Endodermal cell (in vitro differentiated cells): Measurements from ENCODE around the gene SAXO1. TPM values are rescaled to one million over a fixed set of nuclear protein-coding genes. Genes with fewer than 3 reads are reported as not detected.

Experiments
- DNase-seq: peaks from one replicate; pipeline ENCODE4 v3.0.0-alpha.2; 2017
- H3K27ac ChIP-seq: 2 replicates; pipeline ENCODE4 v1.5.1; 2013; ENCODE audit warnings: mild to moderate bottlenecking, low read depth, low read length, moderate library complexity
- H3K27me3 ChIP-seq: 2 replicates; pipeline ENCODE4 v1.6.1; 2013; ENCODE audit warnings: mild to moderate bottlenecking, low read length, moderate library complexity; ENCODE audit not compliant: insufficient read depth, control insufficient read depth, poor library complexity, severe bottlenecking
- H3K36me3 ChIP-seq: 2 replicates; pipeline ENCODE4 v1.7.0; 2013; ENCODE audit warnings: mild to moderate bottlenecking, low read length, moderate library complexity; ENCODE audit not compliant: control insufficient read depth, insufficient read depth
- H3K4me1 ChIP-seq: one replicate; pipeline ENCODE4 v1.7.0; 2013; ENCODE audit warnings: low read length; ENCODE audit not compliant: control insufficient read depth, insufficient read depth
- H3K4me3 ChIP-seq: 2 replicates; pipeline ENCODE4 v1.5.1; 2013; ENCODE audit warnings: mild to moderate bottlenecking, low read length, moderate library complexity
- H3K9ac ChIP-seq: 2 replicates; pipeline ENCODE4 v1.6.1; 2013; ENCODE audit warnings: mild to moderate bottlenecking, low read length, moderate library complexity; ENCODE audit not compliant: poor library complexity, severe bottlenecking; ENCODE audit errors: extremely low read depth
- H3K9me3 ChIP-seq: 2 replicates; pipeline ENCODE4 v1.6.1; 2013; ENCODE audit warnings: mild to moderate bottlenecking, low read length, moderate library complexity; ENCODE audit not compliant: control insufficient read depth
- H3K27ac Mint-ChIP-seq: 2 replicates; pipeline ENCODE4 v1.8.0; 2020; ENCODE audit warnings: mixed read lengths
- H3K27me3 Mint-ChIP-seq: 2 replicates; pipeline ENCODE4 v1.8.0; 2021; ENCODE audit warnings: mild to moderate bottlenecking, mixed read lengths; ENCODE audit not compliant: insufficient read depth
- H3K36me3 Mint-ChIP-seq: 2 replicates; pipeline ENCODE4 v1.8.0; 2020; ENCODE audit warnings: low read depth, mixed read lengths
- H3K4me1 Mint-ChIP-seq: 2 replicates; pipeline ENCODE4 v1.8.0; 2020; ENCODE audit warnings: mixed read lengths
- H3K4me3 Mint-ChIP-seq: 2 replicates; pipeline ENCODE4 v1.8.0; 2020; ENCODE audit warnings: mild to moderate bottlenecking, moderate library complexity, mixed read lengths
- H3K9me3 Mint-ChIP-seq: 2 replicates; pipeline ENCODE4 v1.8.0; 2020; ENCODE audit warnings: mild to moderate bottlenecking, mixed read lengths
- CTCF ChIP-seq: fragments of 200-600 bp; sonication (generic); conservative IDR thresholded peaks from 2 replicates; pipeline ENCODE4 v1.5.0; 2021; ENCODE audit warnings: antibody characterized with exemption, mild to moderate bottlenecking
- WGBS, 2 experiments: methylation state at CpG; one replicate each; pipeline versions ENCODE4 v1.1.5 to v1.1.7; 2013; ENCODE audit warnings: missing lambda C conversion rate in 2 of 2, mixed read lengths in 1 of 2; ENCODE audit not compliant: insufficient coverage in 1 of 2, insufficient read length in 1 of 2; 5-methylcytosine and 5-hydroxymethylcytosine counted together
- total RNA-seq, 2 donors: library from RNA; stranded (reverse); fragmentation: NEBNext Ultra II Directional in 1 of 2; extraction: Animal tissue kit (Norgen Biotek cat#: 25700) in 1 of 2; gene quantifications; 2 replicates in 1 of 2; 3 replicates in 1 of 2; pipeline ENCODE4 v1.2.1, GENCODE V29; 2021

The SAXO1 gene
- total RNA-seq, 2 donors from 2014 or later: 0.04 to 1.2 TPM

GRCh38 chr9:18978188-18978587, 54.8 kb downstream of the SAXO1 start:
- Mint-ChIP-seq H3K4me1 (peaks cover 15% of the 10 kb centered on the region), H3K4me3 (no peak overlapping the region), H3K27me3 (no peaks in the 10 kb centered on the region), H3K9me3 (peaks cover 2% of the 10 kb centered on the region), H3K36me3 (no peaks in the 10 kb centered on the region), H3K27ac (no peak overlapping the region)
- DNase-seq: no peak
- Histone ChIP-seq H3K9ac (no peak overlapping the region), H3K27me3 (no peaks in the 10 kb centered on the region), H3K9me3 (no peaks in the 10 kb centered on the region), H3K4me1 (no peaks in the 10 kb centered on the region), H3K27ac (no peak overlapping the region), H3K4me3 (no peak overlapping the region), H3K36me3 (no peaks in the 10 kb centered on the region)
- TF ChIP-seq CTCF: no peak
- WGBS, 2 experiments: 95 to 100% methylated on average over 2 of the region's 2 CpGs

GRCh38 chr9:18976709-18977531, 56.1 kb downstream of the SAXO1 start:
- Mint-ChIP-seq H3K27me3 (no peaks in the 10 kb centered on the region), H3K4me1 (peaks cover 15% of the 10 kb centered on the region), H3K27ac (no peak overlapping the region), H3K36me3 (no peaks in the 10 kb centered on the region), H3K4me3 (no peak overlapping the region), H3K9me3 (no peaks in the 10 kb centered on the region)
- Histone ChIP-seq H3K27me3 (no peaks in the 10 kb centered on the region), H3K4me1 (no peaks in the 10 kb centered on the region), H3K4me3 (no peak overlapping the region), H3K9ac (no peak overlapping the region), H3K36me3 (no peaks in the 10 kb centered on the region), H3K27ac (no peak overlapping the region), H3K9me3 (no peaks in the 10 kb centered on the region)
- no peak for TF ChIP-seq CTCF
- WGBS, 2 experiments: 92 to 94% methylated on average over 6 to 12 of the region's 12 CpGs
- no peak for DNase-seq

- no peak overlapping the region for H3K27ac ChIP-seq
- DNase-seq: no peak
- no peaks in the 10 kb centered on the region for H3K4me1 ChIP-seq
- H3K27me3 ChIP-seq: no peaks in the 10 kb centered on the region
- Mint-ChIP-seq H3K27me3 (no peaks in the 10 kb centered on the region), H3K9me3 (no peaks in the 10 kb centered on the region), H3K27ac (no peak overlapping the region), H3K4me1 (peaks cover 15% of the 10 kb centered on the region), H3K4me3 (no peak overlapping the region), H3K36me3 (no peaks in the 10 kb centered on the region)
- H3K36me3 ChIP-seq: no peaks in the 10 kb centered on the region
- H3K4me3 ChIP-seq: no peak overlapping the region
- WGBS, 2 experiments: 91 to 95% methylated on average over 3 to 4 of the region's 4 CpGs
- no peaks in the 10 kb centered on the region for H3K9me3 ChIP-seq
- TF ChIP-seq CTCF: no peak
- H3K9ac ChIP-seq: no peak overlapping the region
Measured at GRCh38 chr9:18976221-18976708, 56.7 kb downstream of the SAXO1 start.
